ENCODE results near the gene MBOAT7. TPM values are rescaled to one million over a fixed set of nuclear protein-coding genes. Genes with fewer than 3 reads are reported as not detected.

Gene MBOAT7
- total RNA-seq, 6 experiments from 2014 or later: 263 to 354 (median 313) TPM

GRCh38 chr19:54128441-54128725 is 61.0 kb downstream of the MBOAT7 start:
- Mint-ChIP-seq H3K4me1 (ENCODE audit: low read depth) (no peaks in the 10 kb centered on the region), H3K27ac (no peak overlapping the region), H3K9me3 (no peaks in the 10 kb centered on the region), H3K27me3 (ENCODE audit: insufficient read depth) (no peaks in the 10 kb centered on the region; the same call in 1 of the 2 replicates), H3K36me3 (ENCODE audit: low read depth) (peaks cover 8% of the 10 kb centered on the region), H3K4me3 (no peak overlapping the region)
- no peak for TF ChIP-seq CTCF (IDR thresholded peaks at IDR 0.05)
- no peak for DNase-seq

GRCh38 chr19:54127688-54128440 is 61.5 kb downstream of the MBOAT7 start:
- DNase-seq: no peak
- peaks cover 8% of the 10 kb centered on the region for H3K36me3 Mint-ChIP-seq (ENCODE audit: low read depth)
- no peaks in the 10 kb centered on the region for H3K9me3 Mint-ChIP-seq
- no peak overlapping the region for H3K27ac Mint-ChIP-seq
- no peaks in the 10 kb centered on the region for H3K4me1 Mint-ChIP-seq (ENCODE audit: low read depth)
- no peaks in the 10 kb centered on the region; the same call in 1 of the 2 replicates for H3K27me3 Mint-ChIP-seq (ENCODE audit: insufficient read depth)
- H3K4me3 Mint-ChIP-seq: no peak overlapping the region
- no peak for TF ChIP-seq CTCF (IDR thresholded peaks at IDR 0.05)

- no peaks in the 10 kb centered on the region for H3K9me3 Mint-ChIP-seq
- no peak overlapping the region for H3K27ac Mint-ChIP-seq
- no peak overlapping the region for H3K4me3 Mint-ChIP-seq
- H3K27me3 Mint-ChIP-seq (ENCODE audit: insufficient read depth): peaks cover 2% of the 10 kb centered on the region; the same call in 1 of the 2 replicates
- DNase-seq: no peak
- no peak for TF ChIP-seq CTCF (IDR thresholded peaks at IDR 0.05)
- H3K4me1 Mint-ChIP-seq (ENCODE audit: low read depth): no peaks in the 10 kb centered on the region
- peaks cover 8% of the 10 kb centered on the region for H3K36me3 Mint-ChIP-seq (ENCODE audit: low read depth)
These were observed 63.7 kb downstream of the MBOAT7 start for GRCh38 chr19:54125713-54126112.

- no peaks in the 10 kb centered on the region for H3K4me1 Mint-ChIP-seq (ENCODE audit: low read depth)
- H3K9me3 Mint-ChIP-seq: no peaks in the 10 kb centered on the region
- no peak for TF ChIP-seq CTCF (IDR thresholded peaks at IDR 0.05)
- H3K4me3 Mint-ChIP-seq: no peak overlapping the region
- no peak overlapping the region for H3K27ac Mint-ChIP-seq
- H3K36me3 Mint-ChIP-seq (ENCODE audit: low read depth): peaks cover 12% of the 10 kb centered on the region
- H3K27me3 Mint-ChIP-seq (ENCODE audit: insufficient read depth): peaks cover 2% of the 10 kb centered on the region; the same call in 1 of the 2 replicates
- DNase-seq: no peak
These were observed 65.0 kb downstream of the MBOAT7 start for GRCh38 chr19:54124393-54124792.

GRCh38 chr19:54123682-54124081 is 65.7 kb downstream of the MBOAT7 start:
- Mint-ChIP-seq H3K9me3 (no peaks in the 10 kb centered on the region), H3K27me3 (ENCODE audit: insufficient read depth) (peaks cover 2% of the 10 kb centered on the region; the same call in 1 of the 2 replicates), H3K4me3 (no peak overlapping the region), H3K4me1 (ENCODE audit: low read depth) (no peaks in the 10 kb centered on the region), H3K36me3 (ENCODE audit: low read depth) (peaks cover 12% of the 10 kb centered on the region), H3K27ac (no peak overlapping the region)
- TF ChIP-seq CTCF (IDR thresholded peaks at IDR 0.05): no peak
- no peak for DNase-seq

Other genes starting within 250 kb of the MBOAT7 start
- under 1 TPM; 0.09 to 0.48 (median 0.26) TPM for gene CACNG8, start 226.6 kb downstream of the MBOAT7 start, total RNA-seq (2021; fragmentation: NEBNext Ultra II Directional; extraction: Animal tissue kit (Norgen Biotek cat#: 25700))
- not detected for gene CACNG6, start 197.9 kb downstream of the MBOAT7 start, total RNA-seq (2021; fragmentation: NEBNext Ultra II Directional; extraction: Animal tissue kit (Norgen Biotek cat#: 25700))
- gene VSTM1, start 125.7 kb downstream of the MBOAT7 start, total RNA-seq (2021; fragmentation: NEBNext Ultra II Directional; extraction: Animal tissue kit (Norgen Biotek cat#: 25700)): 1 to 10 TPM in 4 of 6 experiments, not detected in 2; 1.5 to 2.0 (median 1.8) TPM
- gene TARM1, start 108.2 kb downstream of the MBOAT7 start, total RNA-seq (2021; fragmentation: NEBNext Ultra II Directional; extraction: Animal tissue kit (Norgen Biotek cat#: 25700)): not detected
- 1 to 10 TPM in 4 of 6 experiments, under 1 TPM in 2; 0.45 to 3.2 (median 2.4) TPM for gene OSCAR, start 88.8 kb downstream of the MBOAT7 start, total RNA-seq (2021; fragmentation: NEBNext Ultra II Directional; extraction: Animal tissue kit (Norgen Biotek cat#: 25700))
- gene NDUFA3, start 86.7 kb downstream of the MBOAT7 start, total RNA-seq (2021; fragmentation: NEBNext Ultra II Directional; extraction: Animal tissue kit (Norgen Biotek cat#: 25700)): 100 to 1,000 TPM; 114 to 173 (median 144) TPM
- 10 to 100 TPM in 5 of 6 experiments, 1 to 10 TPM in 1; 9.3 to 15.4 (median 14.5) TPM for gene TFPT, start 73.9 kb downstream of the MBOAT7 start, total RNA-seq (2021; fragmentation: NEBNext Ultra II Directional; extraction: Animal tissue kit (Norgen Biotek cat#: 25700))
- gene PRPF31, start 73.8 kb downstream of the MBOAT7 start, total RNA-seq (2021; fragmentation: NEBNext Ultra II Directional; extraction: Animal tissue kit (Norgen Biotek cat#: 25700)): 10 to 100 TPM; 66.1 to 92.5 (median 83.6) TPM
- gene CNOT3, start 51.8 kb downstream of the MBOAT7 start, total RNA-seq (2021; fragmentation: NEBNext Ultra II Directional; extraction: Animal tissue kit (Norgen Biotek cat#: 25700)): 10 to 100 TPM; 46.4 to 65.5 (median 59.6) TPM
- 1 to 10 TPM; 3.7 to 7.6 (median 6.2) TPM for gene LENG1, start 29.9 kb downstream of the MBOAT7 start, total RNA-seq (2021; fragmentation: NEBNext Ultra II Directional; extraction: Animal tissue kit (Norgen Biotek cat#: 25700))
- under 1 TPM; 0.43 to 0.70 (median 0.55) TPM for gene TMC4, start 16.4 kb downstream of the MBOAT7 start, total RNA-seq (2021; fragmentation: NEBNext Ultra II Directional; extraction: Animal tissue kit (Norgen Biotek cat#: 25700))
- 10 to 100 TPM; 51.2 to 58.8 (median 54.4) TPM for gene TSEN34, start 1.7 kb upstream of the MBOAT7 start, total RNA-seq (2021; fragmentation: NEBNext Ultra II Directional; extraction: Animal tissue kit (Norgen Biotek cat#: 25700))
- gene RPS9, start 11.3 kb upstream of the MBOAT7 start, total RNA-seq (2021; fragmentation: NEBNext Ultra II Directional; extraction: Animal tissue kit (Norgen Biotek cat#: 25700)): 1,000 to 10,000 TPM; 1,015 to 1,196 (median 1,082) TPM
- not detected for gene LILRB3, start 33.4 kb upstream of the MBOAT7 start, total RNA-seq (2021; fragmentation: NEBNext Ultra II Directional; extraction: Animal tissue kit (Norgen Biotek cat#: 25700))
- not detected for gene LILRA6, start 53.2 kb upstream of the MBOAT7 start, total RNA-seq (2021; fragmentation: NEBNext Ultra II Directional; extraction: Animal tissue kit (Norgen Biotek cat#: 25700))
- not detected for gene LILRB5, start 67.7 kb upstream of the MBOAT7 start, total RNA-seq (2021; fragmentation: NEBNext Ultra II Directional; extraction: Animal tissue kit (Norgen Biotek cat#: 25700))
- gene LILRB2, start 91.5 kb upstream of the MBOAT7 start, total RNA-seq (2021; fragmentation: NEBNext Ultra II Directional; extraction: Animal tissue kit (Norgen Biotek cat#: 25700)): not detected
- not detected for gene LILRA5, start 123.6 kb upstream of the MBOAT7 start, total RNA-seq (2021; fragmentation: NEBNext Ultra II Directional; extraction: Animal tissue kit (Norgen Biotek cat#: 25700))
- gene LILRA4, start 149.6 kb upstream of the MBOAT7 start, total RNA-seq (2021; fragmentation: NEBNext Ultra II Directional; extraction: Animal tissue kit (Norgen Biotek cat#: 25700)): not detected
- gene LAIR1, start 175.4 kb upstream of the MBOAT7 start, total RNA-seq (2021; fragmentation: NEBNext Ultra II Directional; extraction: Animal tissue kit (Norgen Biotek cat#: 25700)): not detected
- under 1 TPM in 1 of 6 experiments, not detected in 5; 0.45 TPM for gene TTYH1, start 225.9 kb upstream of the MBOAT7 start, total RNA-seq (2021; fragmentation: NEBNext Ultra II Directional; extraction: Animal tissue kit (Norgen Biotek cat#: 25700))